ENCODE data around the gene PRDM16. TPM values are rescaled to one million over a fixed set of nuclear protein-coding genes. Genes with fewer than 3 reads are reported as not detected.

PRDM16 gene
- total RNA-seq, 1 donor from 2014 or later: 21.4 TPM

DNA sequence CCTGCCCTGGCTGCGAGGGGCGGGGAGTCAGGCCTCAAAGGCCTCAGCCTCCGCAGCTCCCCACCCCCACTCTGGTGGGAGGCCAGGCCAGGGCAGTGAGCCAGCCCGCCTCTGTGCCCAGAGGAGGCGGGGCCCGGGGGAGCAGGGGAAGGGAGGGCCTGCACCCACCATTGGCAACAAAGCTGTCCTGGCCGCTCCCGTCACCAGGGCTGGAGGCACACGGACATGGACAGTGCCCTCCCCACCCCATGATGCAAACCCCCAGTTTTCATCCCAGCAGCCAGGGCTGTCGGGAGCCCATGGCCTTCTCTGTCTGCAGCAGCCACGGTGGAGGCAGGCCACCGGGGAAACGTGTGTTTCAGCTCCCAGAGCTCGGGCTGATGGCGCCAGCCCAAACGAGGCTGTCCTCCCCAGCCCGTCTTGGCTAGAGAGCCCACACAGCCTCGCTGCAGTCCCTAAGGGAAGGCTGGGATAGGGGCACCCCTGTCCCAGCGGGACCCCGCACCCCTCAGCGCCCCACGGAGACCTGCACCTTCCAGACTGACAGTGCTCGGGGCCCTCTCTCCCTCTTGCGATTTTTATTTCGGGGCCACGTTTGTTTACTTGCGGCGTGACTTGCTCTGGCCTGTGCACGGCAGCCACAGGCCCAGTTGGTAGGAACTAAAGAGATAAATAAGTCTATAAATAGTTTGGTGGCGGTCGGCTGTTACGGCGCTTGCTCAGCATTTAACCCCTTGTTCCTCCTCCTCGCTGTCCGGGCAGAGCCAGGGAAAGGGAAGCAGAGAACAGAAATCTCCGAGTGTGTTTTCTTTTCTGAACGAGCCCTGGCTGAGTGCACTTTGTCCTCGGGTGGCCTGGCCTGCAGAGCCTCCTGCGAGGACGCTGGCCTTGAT lies 101.8 kb downstream of the PRDM16 start:
- peaks cover 6% of the 10 kb centered on the region for H3K27me3 Mint-ChIP-seq (ENCODE audit: unreplicated experiment)
- TF ChIP-seq, protein P1, sequence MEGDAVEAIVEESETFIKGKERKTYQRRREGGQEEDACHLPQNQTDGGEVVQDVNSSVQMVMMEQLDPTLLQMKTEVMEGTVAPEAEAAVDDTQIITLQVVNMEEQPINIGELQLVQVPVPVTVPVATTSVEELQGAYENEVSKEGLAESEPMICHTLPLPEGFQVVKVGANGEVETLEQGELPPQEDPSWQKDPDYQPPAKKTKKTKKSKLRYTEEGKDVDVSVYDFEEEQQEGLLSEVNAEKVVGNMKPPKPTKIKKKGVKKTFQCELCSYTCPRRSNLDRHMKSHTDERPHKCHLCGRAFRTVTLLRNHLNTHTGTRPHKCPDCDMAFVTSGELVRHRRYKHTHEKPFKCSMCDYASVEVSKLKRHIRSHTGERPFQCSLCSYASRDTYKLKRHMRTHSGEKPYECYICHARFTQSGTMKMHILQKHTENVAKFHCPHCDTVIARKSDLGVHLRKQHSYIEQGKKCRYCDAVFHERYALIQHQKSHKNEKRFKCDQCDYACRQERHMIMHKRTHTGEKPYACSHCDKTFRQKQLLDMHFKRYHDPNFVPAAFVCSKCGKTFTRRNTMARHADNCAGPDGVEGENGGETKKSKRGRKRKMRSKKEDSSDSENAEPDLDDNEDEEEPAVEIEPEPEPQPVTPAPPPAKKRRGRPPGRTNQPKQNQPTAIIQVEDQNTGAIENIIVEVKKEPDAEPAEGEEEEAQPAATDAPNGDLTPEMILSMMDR (IDR thresholded peaks at IDR 0.05; ENCODE audit: unreplicated experiment): no peak
- no peak for DNase-seq (ENCODE audit: low spot score)
- no peak overlapping the region for H3K27ac Mint-ChIP-seq (ENCODE audit: unreplicated experiment)
- no peaks in the 10 kb centered on the region for H3K9me3 Mint-ChIP-seq (ENCODE audit: unreplicated experiment)
- no peaks in the 10 kb centered on the region for H3K36me3 Mint-ChIP-seq (ENCODE audit: low read depth, unreplicated experiment)
- peaks cover 11% of the 10 kb centered on the region for H3K4me1 Mint-ChIP-seq (ENCODE audit: unreplicated experiment)
- no peak overlapping the region for H3K4me3 Mint-ChIP-seq (ENCODE audit: unreplicated experiment)

DNA sequence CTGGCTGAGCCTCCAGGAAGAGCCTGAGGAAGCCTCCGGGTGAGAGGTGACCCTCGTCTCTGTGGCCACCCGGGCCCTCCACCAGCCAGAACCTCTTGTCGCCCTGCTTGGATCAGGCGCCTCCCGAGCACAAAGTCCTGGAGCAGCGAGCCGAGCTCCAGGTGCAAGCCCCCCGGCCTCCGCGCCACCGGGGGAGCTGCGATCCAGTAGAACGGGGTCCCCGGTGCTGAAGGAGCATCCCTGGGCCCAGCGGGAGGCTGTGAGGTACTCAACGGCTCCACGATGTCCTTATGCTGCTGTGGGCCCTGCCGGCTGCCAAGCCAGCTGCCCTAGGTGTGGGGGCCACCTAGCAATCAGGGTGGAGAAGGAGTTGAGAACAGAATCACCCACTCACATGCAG lies 102.8 kb downstream of the PRDM16 start:
- TF ChIP-seq, protein P1 (IDR thresholded peaks at IDR 0.05; ENCODE audit: unreplicated experiment): no peak
- no peak overlapping the region for H3K4me3 Mint-ChIP-seq (ENCODE audit: unreplicated experiment)
- peaks cover 6% of the 10 kb centered on the region for H3K27me3 Mint-ChIP-seq (ENCODE audit: unreplicated experiment)
- H3K27ac Mint-ChIP-seq (ENCODE audit: unreplicated experiment): no peak overlapping the region
- DNase-seq (ENCODE audit: low spot score): no peak
- no peaks in the 10 kb centered on the region for H3K9me3 Mint-ChIP-seq (ENCODE audit: unreplicated experiment)
- H3K36me3 Mint-ChIP-seq (ENCODE audit: low read depth, unreplicated experiment): no peaks in the 10 kb centered on the region
- H3K4me1 Mint-ChIP-seq (ENCODE audit: unreplicated experiment): peaks cover 11% of the 10 kb centered on the region

DNA sequence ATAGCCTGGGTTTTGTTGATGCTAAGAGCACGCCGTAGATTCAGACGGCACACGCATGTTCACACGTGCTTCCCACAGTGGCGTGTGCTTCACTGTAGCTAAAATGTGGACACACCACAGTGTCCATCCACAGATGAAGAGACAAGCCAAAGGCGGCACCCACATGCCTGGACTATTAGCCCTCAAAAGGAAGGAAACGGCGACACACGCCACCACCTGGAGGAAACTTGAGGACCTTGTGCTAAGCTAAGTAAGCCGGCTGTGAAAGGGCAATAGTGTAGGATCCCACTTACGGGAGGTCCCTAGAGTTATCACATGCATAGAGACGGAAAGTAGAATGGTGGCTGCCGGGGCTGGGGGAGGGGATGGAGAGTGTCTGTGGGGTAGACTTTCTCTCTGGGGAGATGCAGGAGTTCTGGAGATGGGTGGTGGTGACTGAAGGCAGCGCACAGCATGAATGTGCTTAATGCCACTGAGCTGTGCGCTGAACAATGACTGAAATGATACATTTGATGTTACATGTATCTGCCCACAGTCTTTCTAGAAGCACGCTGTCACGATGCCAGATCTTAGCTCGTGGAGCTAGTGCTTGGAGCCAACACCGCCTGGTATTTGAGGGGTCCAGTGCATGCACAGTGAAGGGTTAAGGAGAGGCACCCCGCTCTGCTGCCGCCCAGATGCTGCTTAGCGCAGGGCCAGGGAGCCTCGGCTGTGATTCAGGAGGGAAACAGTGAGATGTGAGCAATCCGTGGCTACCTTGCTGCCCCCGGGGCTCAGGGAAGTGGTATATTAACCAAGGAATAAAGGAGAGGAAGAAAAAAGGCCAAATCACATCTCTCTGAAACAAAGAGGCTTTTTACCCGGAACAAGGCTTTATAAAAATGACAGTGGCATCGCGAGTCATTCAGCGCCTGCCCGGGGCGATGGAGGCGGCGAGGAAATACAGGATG lies 103.7 kb downstream of the PRDM16 start:
- Mint-ChIP-seq H3K9me3 (ENCODE audit: unreplicated experiment) (no peaks in the 10 kb centered on the region), H3K4me1 (ENCODE audit: unreplicated experiment) (peaks cover 11% of the 10 kb centered on the region), H3K36me3 (ENCODE audit: low read depth, unreplicated experiment) (no peaks in the 10 kb centered on the region), H3K27ac (ENCODE audit: unreplicated experiment) (no peak overlapping the region), H3K4me3 (ENCODE audit: unreplicated experiment) (no peak overlapping the region), H3K27me3 (ENCODE audit: unreplicated experiment) (peaks cover 7% of the 10 kb centered on the region)
- no peak for DNase-seq (ENCODE audit: low spot score)
- TF ChIP-seq, protein P1 (IDR thresholded peaks at IDR 0.05; ENCODE audit: unreplicated experiment): no peak

DNA sequence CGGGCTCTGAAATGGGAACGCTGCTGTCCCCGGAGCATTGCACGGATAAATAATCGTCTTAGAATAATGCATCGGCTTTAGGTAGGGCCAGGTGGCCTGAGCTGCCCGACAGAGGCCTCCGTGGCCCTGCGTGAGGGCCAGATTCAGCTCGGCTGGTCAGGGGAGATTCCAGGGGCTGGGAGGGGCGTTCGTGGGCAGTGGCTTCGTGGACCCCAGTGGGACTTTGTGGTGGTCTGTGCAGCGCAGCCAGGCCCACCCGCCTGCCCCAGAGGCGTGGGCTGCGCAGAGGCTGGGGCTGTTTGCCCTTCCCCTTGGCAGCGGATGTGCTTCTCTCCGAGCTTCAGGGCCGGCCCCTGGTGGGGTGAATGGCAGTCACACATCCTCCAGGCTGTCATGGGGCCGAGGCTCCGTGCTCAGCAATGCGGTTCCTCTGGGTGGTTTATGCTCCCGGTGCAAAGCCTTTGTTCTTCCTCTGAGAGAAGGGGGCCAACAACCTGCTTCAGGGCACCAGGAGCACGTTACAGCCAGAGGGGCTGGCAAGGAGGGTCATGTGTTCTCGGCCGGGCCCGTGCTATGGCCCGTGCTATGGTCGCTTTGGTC lies 104.5 kb downstream of the PRDM16 start:
- Mint-ChIP-seq H3K4me1 (ENCODE audit: unreplicated experiment) (peaks cover 11% of the 10 kb centered on the region), H3K36me3 (ENCODE audit: low read depth, unreplicated experiment) (no peaks in the 10 kb centered on the region), H3K9me3 (ENCODE audit: unreplicated experiment) (no peaks in the 10 kb centered on the region), H3K27me3 (ENCODE audit: unreplicated experiment) (peaks cover 6% of the 10 kb centered on the region), H3K4me3 (ENCODE audit: unreplicated experiment) (no peak overlapping the region), H3K27ac (ENCODE audit: unreplicated experiment) (no peak overlapping the region)
- no peak for DNase-seq (ENCODE audit: low spot score)
- TF ChIP-seq, protein P1 (IDR thresholded peaks at IDR 0.05; ENCODE audit: unreplicated experiment): no peak
